ENCODE results near the gene HEY2. TPM values are rescaled to one million over a fixed set of nuclear protein-coding genes. Genes with fewer than 3 reads are reported as not detected.

The HEY2 gene
- polyA plus RNA-seq, 1 donor (not counting 4 experiments of a cell fraction or from before 2014, with no cell fraction given), result not detected

- Histone ChIP-seq H3K36me3 (ENCODE audit: control insufficient read depth in 2 of 2, extremely low read depth in 1 of 2, insufficient read depth in 2 of 2, low read length in 2 of 2) (no peaks in the 10 kb centered on the region), H4K20me1 (ENCODE audit: control insufficient read depth, extremely low read depth, insufficient read depth, low read length) (no peaks in the 10 kb centered on the region), H3K79me2 (ENCODE audit: control insufficient read depth, insufficient read depth, low read length) (no peaks in the 10 kb centered on the region), H3K4me1 (ENCODE audit: control insufficient read depth, extremely low read depth, insufficient read depth, low read length) (no peaks in the 10 kb centered on the region), H3K4me3 (ENCODE audit: control insufficient read depth in 2 of 3, extremely low read depth in 1 of 3, insufficient read depth in 2 of 3, low read depth in 1 of 3, low read length in 3 of 3) (no peak overlapping the region), H3K27ac (ENCODE audit: control insufficient read depth, insufficient read depth, low read length) (no peak overlapping the region), H3K4me2 (ENCODE audit: control insufficient read depth, extremely low read depth, insufficient read depth, low read depth, low read length) (no peak overlapping the region), H3K9me3 (ENCODE audit: control insufficient read depth, low read depth, low read length) (no peaks in the 10 kb centered on the region), H3K9ac (ENCODE audit: control insufficient read depth, extremely low read depth, insufficient read depth, low read length) (no peak overlapping the region), H2AFZ (ENCODE audit: control insufficient read depth, low read length) (no peak overlapping the region), H3K9me1 (ENCODE audit: control insufficient read depth, extremely low read depth, insufficient read depth, low read length) (no peaks in the 10 kb centered on the region), H3K27me3 (ENCODE audit: control insufficient read depth, extremely low read depth, insufficient read depth, low read length) (peaks cover 2% of the 10 kb centered on the region)
- FAIRE-seq (no peak), DNase-seq (ENCODE audit: low read depth, low spot score) (no peak)
- dilution Hi-C loops (cut with MboI; ENCODE audit: extremely low pct_ligation_motif_present, low sequenced_read_pairs), result no loop called here
- TF ChIP-seq, protein P1, sequence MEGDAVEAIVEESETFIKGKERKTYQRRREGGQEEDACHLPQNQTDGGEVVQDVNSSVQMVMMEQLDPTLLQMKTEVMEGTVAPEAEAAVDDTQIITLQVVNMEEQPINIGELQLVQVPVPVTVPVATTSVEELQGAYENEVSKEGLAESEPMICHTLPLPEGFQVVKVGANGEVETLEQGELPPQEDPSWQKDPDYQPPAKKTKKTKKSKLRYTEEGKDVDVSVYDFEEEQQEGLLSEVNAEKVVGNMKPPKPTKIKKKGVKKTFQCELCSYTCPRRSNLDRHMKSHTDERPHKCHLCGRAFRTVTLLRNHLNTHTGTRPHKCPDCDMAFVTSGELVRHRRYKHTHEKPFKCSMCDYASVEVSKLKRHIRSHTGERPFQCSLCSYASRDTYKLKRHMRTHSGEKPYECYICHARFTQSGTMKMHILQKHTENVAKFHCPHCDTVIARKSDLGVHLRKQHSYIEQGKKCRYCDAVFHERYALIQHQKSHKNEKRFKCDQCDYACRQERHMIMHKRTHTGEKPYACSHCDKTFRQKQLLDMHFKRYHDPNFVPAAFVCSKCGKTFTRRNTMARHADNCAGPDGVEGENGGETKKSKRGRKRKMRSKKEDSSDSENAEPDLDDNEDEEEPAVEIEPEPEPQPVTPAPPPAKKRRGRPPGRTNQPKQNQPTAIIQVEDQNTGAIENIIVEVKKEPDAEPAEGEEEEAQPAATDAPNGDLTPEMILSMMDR (optimal IDR thresholded peaks at IDR 0.05 in 1 of 3, IDR thresholded peaks at IDR 0.05 in 1 of 3, conservative IDR thresholded peaks at IDR 0.05 in 1 of 3; ENCODE audit: extremely low read depth in 1 of 3, insufficient read depth in 2 of 3, low read length in 3 of 3), result no peak
- no peak for TF ChIP-seq EZH2 (IDR thresholded peaks at IDR 0.05; ENCODE audit: low read length)
Observed at GRCh38 chr6:125722886-125723285, 26.5 kb upstream of the HEY2 start.

DNA sequence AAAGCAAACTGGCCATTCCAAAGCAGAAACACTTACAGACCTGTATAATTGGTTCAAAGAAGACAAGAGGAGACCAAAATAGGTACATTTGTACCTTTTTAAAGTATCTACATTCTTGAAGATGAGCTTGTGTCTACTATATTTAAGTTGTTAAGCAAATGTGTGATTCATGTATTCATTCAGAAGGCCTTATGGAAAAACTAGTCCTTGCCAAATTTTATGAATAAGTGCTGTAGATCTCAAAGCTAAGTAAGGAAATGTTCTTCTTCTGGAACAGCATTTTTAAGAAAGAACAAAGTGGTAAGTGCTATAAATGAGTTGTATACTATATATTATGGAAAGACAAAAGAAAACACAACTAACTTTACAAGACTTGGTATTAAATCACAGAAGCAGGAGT, 22.2 kb upstream of the HEY2 start:
- H3K9ac ChIP-seq (ENCODE audit: control insufficient read depth, extremely low read depth, insufficient read depth, low read length), result no peak overlapping the region
- no peak overlapping the region for H3K27ac ChIP-seq (ENCODE audit: control insufficient read depth, insufficient read depth, low read length)
- no peaks in the 10 kb centered on the region for H4K20me1 ChIP-seq (ENCODE audit: control insufficient read depth, extremely low read depth, insufficient read depth, low read length)
- no peaks in the 10 kb centered on the region for H3K9me3 ChIP-seq (ENCODE audit: control insufficient read depth, low read depth, low read length)
- FAIRE-seq (no peak), DNase-seq (ENCODE audit: low read depth, low spot score) (no peak)
- no peaks in the 10 kb centered on the region for H3K79me2 ChIP-seq (ENCODE audit: control insufficient read depth, insufficient read depth, low read length)
- H3K4me2 ChIP-seq (ENCODE audit: control insufficient read depth, extremely low read depth, insufficient read depth, low read depth, low read length), result no peak overlapping the region
- dilution Hi-C loops (cut with MboI; ENCODE audit: extremely low pct_ligation_motif_present, low sequenced_read_pairs), result no loop called here
- TF ChIP-seq EZH2 (IDR thresholded peaks at IDR 0.05; ENCODE audit: low read length), result no peak
- TF ChIP-seq, protein P1 (optimal IDR thresholded peaks at IDR 0.05 in 1 of 3, IDR thresholded peaks at IDR 0.05 in 1 of 3, conservative IDR thresholded peaks at IDR 0.05 in 1 of 3; ENCODE audit: extremely low read depth in 1 of 3, insufficient read depth in 2 of 3, low read length in 3 of 3), result no peak
- H3K9me1 ChIP-seq (ENCODE audit: control insufficient read depth, extremely low read depth, insufficient read depth, low read length), result no peaks in the 10 kb centered on the region
- no peaks in the 10 kb centered on the region for H3K4me1 ChIP-seq (ENCODE audit: control insufficient read depth, extremely low read depth, insufficient read depth, low read length)
- peaks cover 2% of the 10 kb centered on the region for H3K27me3 ChIP-seq (ENCODE audit: control insufficient read depth, extremely low read depth, insufficient read depth, low read length)
- no peak overlapping the region for H3K4me3 ChIP-seq (ENCODE audit: control insufficient read depth in 2 of 3, extremely low read depth in 1 of 3, insufficient read depth in 2 of 3, low read depth in 1 of 3, low read length in 3 of 3)
- H3K36me3 ChIP-seq (ENCODE audit: control insufficient read depth in 2 of 2, extremely low read depth in 1 of 2, insufficient read depth in 2 of 2, low read length in 2 of 2), result no peaks in the 10 kb centered on the region
- no peak overlapping the region for H2AFZ ChIP-seq (ENCODE audit: control insufficient read depth, low read length)
